ENCODE data around the gene ASIC2. TPM values are rescaled to one million over a fixed set of nuclear protein-coding genes. Genes with fewer than 3 reads are reported as not detected.
A peak's percentile ranks its signal among the peaks of the same experiment; 100 is the strongest.

ASIC2 gene
- polyA plus RNA-seq, 1 experiment, result 0.05 TPM

DNA sequence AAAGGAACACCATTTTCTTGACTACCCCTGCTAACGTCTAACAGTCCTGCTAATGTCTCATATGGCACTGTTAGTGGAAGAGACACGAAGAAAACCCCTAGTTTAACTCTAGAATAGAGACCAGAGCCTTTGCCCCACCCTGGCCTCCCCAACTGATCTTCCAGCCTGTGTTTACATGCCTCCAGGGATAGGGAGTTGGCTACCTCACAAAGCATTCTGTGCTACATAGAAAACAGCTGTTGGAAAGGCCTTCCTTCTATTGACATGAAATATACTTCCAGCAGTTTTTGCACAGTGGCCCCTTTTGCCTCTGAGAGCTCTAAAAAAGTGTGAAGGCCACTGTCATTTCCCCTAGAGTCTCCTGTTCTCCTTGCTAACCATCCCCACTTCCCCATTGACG is 73.1 kb downstream of the ASIC2 start:
- CTCF ChIA-PET, result no interaction called here
- DNase-seq (ENCODE audit: low read depth), result no peak
- Histone ChIP-seq H3K36me3 (ENCODE audit: control insufficient read depth, insufficient read depth, low read length) (no peaks in the 10 kb centered on the region), H3K27me3 (ENCODE audit: control insufficient read depth, insufficient read depth, low read length) (0 out of 2 replicates have a peak, but pooled peaks cover 3% of the 10 kb centered on the region), H3K4me3 (ENCODE audit: low read depth, low read length) (no peak overlapping the region)
- TF ChIP-seq, protein P1, sequence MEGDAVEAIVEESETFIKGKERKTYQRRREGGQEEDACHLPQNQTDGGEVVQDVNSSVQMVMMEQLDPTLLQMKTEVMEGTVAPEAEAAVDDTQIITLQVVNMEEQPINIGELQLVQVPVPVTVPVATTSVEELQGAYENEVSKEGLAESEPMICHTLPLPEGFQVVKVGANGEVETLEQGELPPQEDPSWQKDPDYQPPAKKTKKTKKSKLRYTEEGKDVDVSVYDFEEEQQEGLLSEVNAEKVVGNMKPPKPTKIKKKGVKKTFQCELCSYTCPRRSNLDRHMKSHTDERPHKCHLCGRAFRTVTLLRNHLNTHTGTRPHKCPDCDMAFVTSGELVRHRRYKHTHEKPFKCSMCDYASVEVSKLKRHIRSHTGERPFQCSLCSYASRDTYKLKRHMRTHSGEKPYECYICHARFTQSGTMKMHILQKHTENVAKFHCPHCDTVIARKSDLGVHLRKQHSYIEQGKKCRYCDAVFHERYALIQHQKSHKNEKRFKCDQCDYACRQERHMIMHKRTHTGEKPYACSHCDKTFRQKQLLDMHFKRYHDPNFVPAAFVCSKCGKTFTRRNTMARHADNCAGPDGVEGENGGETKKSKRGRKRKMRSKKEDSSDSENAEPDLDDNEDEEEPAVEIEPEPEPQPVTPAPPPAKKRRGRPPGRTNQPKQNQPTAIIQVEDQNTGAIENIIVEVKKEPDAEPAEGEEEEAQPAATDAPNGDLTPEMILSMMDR (IDR thresholded peaks at IDR 0.05; ENCODE audit: insufficient read depth, low read depth, low read length), result no peak
- POLR2A ChIA-PET, result no interaction called here

DNA sequence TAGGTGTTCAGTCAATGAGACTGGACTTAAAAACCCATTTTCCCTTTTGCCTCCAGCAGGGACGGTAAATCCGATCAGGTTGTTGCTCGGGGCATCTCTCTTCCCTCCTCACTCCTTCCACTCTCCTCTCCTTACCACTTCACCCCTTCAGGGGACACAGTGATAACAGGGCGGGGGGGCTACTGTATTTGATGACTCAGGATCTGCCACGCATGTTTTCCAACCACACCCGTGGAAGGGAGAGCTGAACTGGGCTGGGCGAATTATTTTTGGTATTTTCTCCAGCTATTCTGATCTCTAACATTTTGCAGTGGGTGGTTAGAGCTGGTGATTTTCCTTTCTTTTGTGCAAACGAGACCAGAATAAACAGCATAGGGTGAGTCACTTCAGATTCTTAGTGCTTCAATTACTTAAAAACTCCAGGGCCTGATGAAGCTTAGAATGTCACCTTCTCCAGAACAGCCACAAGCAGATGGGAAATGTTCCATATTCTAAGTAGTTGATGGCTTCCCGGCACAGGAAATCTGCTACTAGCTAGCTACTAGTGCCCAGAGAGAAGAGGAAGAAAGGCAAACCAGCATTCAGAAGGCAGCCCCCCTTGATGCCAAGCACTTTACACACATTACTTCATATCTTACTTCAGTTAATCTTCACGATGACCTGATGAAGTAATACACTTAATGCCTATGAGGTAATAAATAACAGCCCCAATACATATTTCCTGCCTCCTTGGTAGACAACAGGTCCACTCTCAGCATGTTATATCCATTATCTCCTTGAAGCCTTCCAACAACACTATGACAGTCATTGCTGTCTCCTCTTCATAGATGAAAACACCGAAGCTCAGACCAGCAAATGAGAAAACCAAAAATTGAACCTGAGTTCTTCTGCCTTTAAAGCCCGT is 74.1 kb downstream of the ASIC2 start:
- TF ChIP-seq, protein P1 (IDR thresholded peaks at IDR 0.05; ENCODE audit: insufficient read depth, low read depth, low read length), result no peak
- ChIA-PET POLR2A (no interaction called here), CTCF (interaction anchor here (1.2 kb wide), 1 partner anchor 10 kb away, joined by 4 read pairs; no protein-coding TSS in a partner anchor)
- Histone ChIP-seq H3K36me3 (ENCODE audit: control insufficient read depth, insufficient read depth, low read length) (no peaks in the 10 kb centered on the region), H3K27me3 (ENCODE audit: control insufficient read depth, insufficient read depth, low read length) (0 out of 2 replicates have a peak, but pooled peaks cover 3% of the 10 kb centered on the region), H3K4me3 (ENCODE audit: low read depth, low read length) (no peak overlapping the region)
- peak; percentile 14 for DNase-seq (ENCODE audit: low read depth)

DNA sequence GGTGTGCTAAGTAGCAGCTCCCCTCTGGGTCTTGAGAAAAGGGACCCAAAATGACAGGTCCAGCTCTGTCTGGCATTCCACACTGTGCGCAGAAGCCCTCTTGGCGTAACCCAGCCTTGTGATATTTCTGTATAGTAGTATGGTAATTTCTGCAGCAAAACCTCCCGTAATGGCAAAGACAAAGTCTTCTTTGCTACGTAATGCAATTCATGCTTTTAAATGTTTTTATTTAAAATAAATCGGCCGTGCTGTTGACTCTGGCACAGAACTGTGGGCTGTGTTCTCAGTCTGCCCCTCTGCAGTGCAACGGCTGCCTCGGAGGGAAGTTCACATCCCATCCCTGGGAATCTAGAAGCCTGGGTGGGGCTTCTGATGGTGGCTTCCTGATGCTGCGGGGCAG is 75.2 kb downstream of the ASIC2 start:
- no peak overlapping the region for H3K4me3 ChIP-seq (ENCODE audit: low read depth, low read length)
- ChIA-PET CTCF (interaction anchor here (1.2 kb wide), 1 partner anchor 11 kb away, joined by 4 read pairs; no protein-coding TSS in a partner anchor), POLR2A (no interaction called here)
- H3K27me3 ChIP-seq (ENCODE audit: control insufficient read depth, insufficient read depth, low read length), result 0 out of 2 replicates have a peak, but pooled peaks cover 4% of the 10 kb centered on the region
- TF ChIP-seq, protein P1 (IDR thresholded peaks at IDR 0.05; ENCODE audit: insufficient read depth, low read depth, low read length), result no peak
- no peaks in the 10 kb centered on the region for H3K36me3 ChIP-seq (ENCODE audit: control insufficient read depth, insufficient read depth, low read length)
- no peak for DNase-seq (ENCODE audit: low read depth)

DNA sequence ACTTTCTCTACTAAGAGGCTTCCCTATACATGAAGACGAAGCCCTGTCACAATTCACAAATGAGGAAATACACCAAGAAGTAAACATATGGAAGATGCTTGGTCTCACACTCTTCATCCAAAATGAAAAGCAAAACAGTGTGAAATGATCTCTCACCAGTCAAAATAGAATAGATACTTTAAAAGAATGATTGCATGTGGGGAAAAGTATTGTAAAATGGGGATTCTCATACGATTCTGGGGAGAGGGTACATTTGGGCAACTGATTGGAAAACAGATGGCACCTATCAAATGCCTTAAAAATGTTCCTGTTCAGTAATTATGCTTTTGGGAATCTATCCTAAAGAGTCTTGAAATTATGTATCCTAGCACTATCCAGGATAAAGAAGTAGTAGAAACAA is 78.1 kb downstream of the ASIC2 start:
- Histone ChIP-seq H3K4me3 (ENCODE audit: low read depth, low read length) (no peak overlapping the region), H3K27me3 (ENCODE audit: control insufficient read depth, insufficient read depth, low read length) (peaks cover 4% of the 10 kb centered on the region; the same call in 1 of the 2 replicates), H3K36me3 (ENCODE audit: control insufficient read depth, insufficient read depth, low read length) (no peaks in the 10 kb centered on the region)
- ChIA-PET CTCF (no interaction called here), POLR2A (no interaction called here)
- TF ChIP-seq, protein P1 (IDR thresholded peaks at IDR 0.05; ENCODE audit: insufficient read depth, low read depth, low read length), result no peak
- DNase-seq (ENCODE audit: low read depth), result no peak

DNA sequence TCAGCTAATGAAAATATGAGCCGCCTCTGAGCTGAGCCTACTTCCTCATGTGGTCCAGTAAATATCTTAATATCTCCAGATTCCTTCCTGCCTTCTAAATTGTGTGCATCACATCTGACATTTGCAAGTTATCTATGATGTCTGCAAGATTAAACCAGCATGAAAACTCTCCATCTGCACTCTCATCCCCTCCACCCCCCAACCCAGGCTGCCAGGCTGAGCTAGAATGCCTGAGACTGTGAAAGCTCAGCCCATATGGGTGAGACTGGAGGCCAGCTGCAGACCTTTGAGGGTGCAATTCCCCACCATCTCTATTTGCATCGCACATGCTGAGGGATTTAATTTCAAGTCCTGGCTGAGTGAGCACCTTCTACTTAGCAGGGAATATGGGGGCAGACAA is 82.8 kb downstream of the ASIC2 start:
- Histone ChIP-seq H3K4me3 (ENCODE audit: low read depth, low read length) (no peak overlapping the region), H3K27me3 (ENCODE audit: control insufficient read depth, insufficient read depth, low read length) (peaks cover 1% of the 10 kb centered on the region; the same call in 1 of the 2 replicates), H3K36me3 (ENCODE audit: control insufficient read depth, insufficient read depth, low read length) (no peaks in the 10 kb centered on the region)
- DNase-seq (ENCODE audit: low read depth), result no peak
- ChIA-PET POLR2A (no interaction called here), CTCF (no interaction called here)
- TF ChIP-seq, protein P1 (IDR thresholded peaks at IDR 0.05; ENCODE audit: insufficient read depth, low read depth, low read length), result no peak
